DOHH2 (cell line): ENCODE data around the gene MMP1.

Source experiments
- H3F3A ChIP-seq: fragments of 200-600 bp; sonication (generic), shearing (Covaris generic); 2 replicates; pipeline ENCODE4 v1.6.0; 2016; ENCODE audit warnings: antibody characterized with exemption, mild to moderate bottlenecking; ENCODE audit not compliant: control insufficient read depth, insufficient read depth
- H3K27ac ChIP-seq: fragments of 200-600 bp; sonication (generic); 2 replicates; pipeline ENCODE4 v1.5.1; 2014; ENCODE audit warnings: low read depth, mild to moderate bottlenecking, low read length, moderate library complexity
- H3K27me3 ChIP-seq: fragments of 200-600 bp; sonication (generic); 2 replicates; pipeline ENCODE4 v1.6.1; 2014; ENCODE audit warnings: mild to moderate bottlenecking, low read length, mixed read lengths; ENCODE audit not compliant: control insufficient read depth
- H3K36me3 ChIP-seq: fragments of 200-600 bp; sonication (generic); 2 replicates; pipeline ENCODE4 v1.6.1; 2014; ENCODE audit warnings: mild to moderate bottlenecking, low read length, moderate library complexity, mixed read lengths; ENCODE audit not compliant: control insufficient read depth
- H3K4me1 ChIP-seq: fragments of 200-600 bp; sonication (generic); 2 replicates; pipeline ENCODE4 v1.6.1; 2014; ENCODE audit warnings: mild to moderate bottlenecking, low read length, mixed read lengths; ENCODE audit not compliant: control insufficient read depth
- H3K4me2 ChIP-seq: fragments of 200-600 bp; sonication (generic); 2 replicates; pipeline ENCODE4 v1.6.0; 2014; ENCODE audit warnings: mild to moderate bottlenecking, low read length, moderate library complexity
- H3K4me3 ChIP-seq: fragments of 200-600 bp; sonication (generic); 2 replicates; pipeline ENCODE4 v1.5.1; 2014; ENCODE audit warnings: mild to moderate bottlenecking, low read length, mixed read lengths
- H3K79me2 ChIP-seq: fragments of 200-600 bp; sonication (generic); 2 replicates; pipeline ENCODE4 v1.6.1; 2014; ENCODE audit warnings: mild to moderate bottlenecking, low read length, mixed read lengths; ENCODE audit not compliant: control insufficient read depth
- H3K9me2 ChIP-seq: fragments of 200-600 bp; sonication (generic); replicated peaks from 2 replicates; pipeline ENCODE4 v1.6.1; 2014; ENCODE audit warnings: mild to moderate bottlenecking, low read length, mixed read lengths; ENCODE audit not compliant: control insufficient read depth
- H3K9me3 ChIP-seq: fragments of 200-600 bp; sonication (generic); 2 replicates; pipeline ENCODE4 v1.6.1; 2014; ENCODE audit warnings: antibody characterized with exemption, low read length, mixed read lengths; ENCODE audit not compliant: control insufficient read depth, insufficient read depth
- H4K20me1 ChIP-seq: fragments of 200-600 bp; sonication (generic); 2 replicates; pipeline ENCODE4 v1.6.0; 2014; ENCODE audit warnings: low read depth, mild to moderate bottlenecking, antibody characterized with exemption, low read length, moderate library complexity; ENCODE audit not compliant: control insufficient read depth, insufficient read depth
- CTCF ChIP-seq: fragments of 200-600 bp; sonication (generic); IDR thresholded peaks from one replicate; pipeline ENCODE4 v1.5.1; 2014; ENCODE audit warnings: antibody characterized with exemption, mild to moderate bottlenecking, low read depth, low read length; ENCODE audit not compliant: poor library complexity, severe bottlenecking
- EZH2phosphoT487 ChIP-seq: fragments of 200-600 bp; sonication (generic); IDR thresholded peaks from 2 replicates; pipeline ENCODE4 v1.6.1; 2017; ENCODE audit warnings: borderline replicate concordance, mild to moderate bottlenecking, antibody characterized with exemption, low read length, moderate library complexity, mixed read lengths

MMP1 gene

GRCh38 chr11:102829316-102830000 is 31.5 kb upstream of the MMP1 start:
- no peaks in the 10 kb centered on the region for H3K9me3 ChIP-seq
- no peaks in the 10 kb centered on the region for H3K4me1 ChIP-seq
- H3K79me2 ChIP-seq, result no peaks in the 10 kb centered on the region
- H3K4me2 ChIP-seq, result no peak overlapping the region
- no peak for TF ChIP-seq CTCF
- TF ChIP-seq EZH2phosphoT487, result no peak
- no peak overlapping the region for H3K27ac ChIP-seq
- no peaks in the 10 kb centered on the region for H3K27me3 ChIP-seq
- no peaks in the 10 kb centered on the region for H3K9me2 ChIP-seq
- no peaks in the 10 kb centered on the region for H3K36me3 ChIP-seq
- no peak overlapping the region for H3K4me3 ChIP-seq
- H3F3A ChIP-seq, result no peaks in the 10 kb centered on the region
- no peaks in the 10 kb centered on the region for H4K20me1 ChIP-seq

GRCh38 chr11:102824556-102824955 is 26.6 kb upstream of the MMP1 start:
- TF ChIP-seq CTCF (no peak), EZH2phosphoT487 (no peak)
- Histone ChIP-seq H3K36me3 (no peaks in the 10 kb centered on the region), H3K27me3 (no peaks in the 10 kb centered on the region)

GRCh38 chr11:102819491-102819890 is 21.5 kb upstream of the MMP1 start:
- Histone ChIP-seq H3K27ac (no peak overlapping the region), H3K79me2 (no peaks in the 10 kb centered on the region), H3K4me1 (no peaks in the 10 kb centered on the region), H3K36me3 (no peaks in the 10 kb centered on the region), H3K27me3 (no peaks in the 10 kb centered on the region), H4K20me1 (no peaks in the 10 kb centered on the region), H3K9me3 (no peaks in the 10 kb centered on the region), H3K4me3 (no peak overlapping the region), H3K9me2 (no peaks in the 10 kb centered on the region), H3K4me2 (no peak overlapping the region), H3F3A (no peaks in the 10 kb centered on the region)
- TF ChIP-seq CTCF (no peak), EZH2phosphoT487 (no peak)

More at GRCh38 chr11:102824556-102824955, 26.6 kb upstream of the MMP1 start:
- H3K9me2 ChIP-seq, result no peaks in the 10 kb centered on the region
- no peaks in the 10 kb centered on the region for H4K20me1 ChIP-seq
- H3K27ac ChIP-seq, result no peak overlapping the region
- H3K4me2 ChIP-seq, result no peak overlapping the region
- no peaks in the 10 kb centered on the region for H3K4me1 ChIP-seq
- H3F3A ChIP-seq, result no peaks in the 10 kb centered on the region
- no peak overlapping the region for H3K4me3 ChIP-seq
- no peaks in the 10 kb centered on the region for H3K9me3 ChIP-seq
- H3K79me2 ChIP-seq, result no peaks in the 10 kb centered on the region
